Mucosa of rectum (tissue), 2 donors: ENCODE measurements around the gene MOB2.

ENCODE experiments used
- H3K27ac ChIP-seq, 2 donors: one replicate each; pipeline ENCODE4 v1.7.0; 2013; ENCODE audit warnings: inconsistent platforms in 2 of 2, low read depth in 2 of 2, low read length in 2 of 2
- H3K27me3 ChIP-seq, 2 donors: one replicate each; pipeline ENCODE4 v1.7.0; 2013; ENCODE audit warnings: low read length in 2 of 2; ENCODE audit not compliant: control insufficient read depth in 2 of 2, insufficient read depth in 2 of 2
- H3K36me3 ChIP-seq, 2 donors: one replicate each; pipeline ENCODE4 v1.7.0; 2013; ENCODE audit warnings: low read length in 2 of 2; ENCODE audit not compliant: control insufficient read depth in 2 of 2, insufficient read depth in 2 of 2
- H3K4me1 ChIP-seq, 2 donors: one replicate each; pipeline ENCODE4 v1.7.0; 2013; ENCODE audit warnings: low read length in 2 of 2, mild to moderate bottlenecking in 1 of 2; ENCODE audit not compliant: control insufficient read depth in 2 of 2, insufficient read depth in 2 of 2
- H3K4me3 ChIP-seq, 2 donors: one replicate each; pipeline ENCODE4 v1.7.0; 2013; ENCODE audit warnings: low read length in 2 of 2
- H3K9ac ChIP-seq, 2 donors: one replicate each; pipeline ENCODE4 v1.7.0; 2013; ENCODE audit warnings: low read length in 2 of 2, low read depth in 1 of 2, mild to moderate bottlenecking in 1 of 2
- H3K9me3 ChIP-seq, 2 donors: one replicate each; pipeline ENCODE4 v1.7.0; 2013; ENCODE audit warnings: low read length in 2 of 2; ENCODE audit not compliant: control insufficient read depth in 2 of 2
- donor health status: healthy.
- donor health status: Normal muscosa, but diverticular disease.

The MOB2 gene

GRCh38 chr11:1503708-1504104, 17.1 kb upstream of the MOB2 start:
- Histone ChIP-seq H3K9ac (no peak overlapping the region), H3K27me3 (no peaks in the 10 kb centered on the region), H3K27ac (no peak overlapping the region), H3K4me1 (peaks cover 2 to 6% of the 10 kb centered on the region in 2 donors), H3K4me3 (no peak overlapping the region), H3K9me3 (no peaks in the 10 kb centered on the region), H3K36me3 (peaks cover 0 to 12% of the 10 kb centered on the region in 2 donors)

DNA sequence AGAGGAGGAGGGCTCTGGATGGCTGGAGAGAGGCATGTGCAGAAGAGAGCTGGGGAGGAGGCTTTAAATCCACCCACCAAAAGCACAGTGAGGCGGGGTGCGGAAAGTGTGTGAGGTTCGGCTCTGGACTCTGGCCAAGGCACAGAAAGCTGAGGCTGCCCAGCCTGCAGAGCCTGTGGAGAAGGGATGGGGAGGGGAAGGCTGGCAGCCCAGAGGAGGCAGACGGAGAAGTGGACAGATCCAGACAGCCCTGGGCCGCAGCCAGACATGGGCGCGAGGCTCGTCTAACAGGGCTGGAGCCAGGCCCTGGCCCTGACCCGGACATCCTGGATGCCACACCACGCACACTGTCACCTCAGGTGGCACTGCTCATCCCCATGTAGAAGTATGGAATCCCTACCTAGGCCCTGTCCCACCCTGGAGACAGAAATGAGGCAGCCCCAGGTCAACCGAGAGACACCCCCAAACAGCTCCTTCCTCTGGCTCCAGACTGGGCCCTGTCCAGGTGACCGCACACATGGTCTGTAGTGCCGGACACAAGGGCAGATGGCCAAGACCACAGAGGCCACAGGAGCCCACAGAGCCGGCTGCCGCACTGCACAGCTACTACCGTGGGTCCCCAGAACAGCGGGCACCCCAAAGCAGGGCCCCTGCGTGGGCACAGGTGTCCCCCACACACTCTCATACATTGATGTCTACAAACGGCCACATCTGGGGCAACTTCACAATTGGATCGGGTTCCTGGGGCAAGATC, 16.6 kb upstream of the MOB2 start:
- no peaks in the 10 kb centered on the region for H3K9me3 ChIP-seq
- H3K27me3 ChIP-seq, result no peaks in the 10 kb centered on the region
- no peak overlapping the region for H3K9ac ChIP-seq
- no peak overlapping the region for H3K27ac ChIP-seq
- peaks cover 0 to 12% of the 10 kb centered on the region in 2 donors for H3K36me3 ChIP-seq
- peaks cover 2 to 6% of the 10 kb centered on the region in 2 donors for H3K4me1 ChIP-seq
- no peak overlapping the region for H3K4me3 ChIP-seq

DNA sequence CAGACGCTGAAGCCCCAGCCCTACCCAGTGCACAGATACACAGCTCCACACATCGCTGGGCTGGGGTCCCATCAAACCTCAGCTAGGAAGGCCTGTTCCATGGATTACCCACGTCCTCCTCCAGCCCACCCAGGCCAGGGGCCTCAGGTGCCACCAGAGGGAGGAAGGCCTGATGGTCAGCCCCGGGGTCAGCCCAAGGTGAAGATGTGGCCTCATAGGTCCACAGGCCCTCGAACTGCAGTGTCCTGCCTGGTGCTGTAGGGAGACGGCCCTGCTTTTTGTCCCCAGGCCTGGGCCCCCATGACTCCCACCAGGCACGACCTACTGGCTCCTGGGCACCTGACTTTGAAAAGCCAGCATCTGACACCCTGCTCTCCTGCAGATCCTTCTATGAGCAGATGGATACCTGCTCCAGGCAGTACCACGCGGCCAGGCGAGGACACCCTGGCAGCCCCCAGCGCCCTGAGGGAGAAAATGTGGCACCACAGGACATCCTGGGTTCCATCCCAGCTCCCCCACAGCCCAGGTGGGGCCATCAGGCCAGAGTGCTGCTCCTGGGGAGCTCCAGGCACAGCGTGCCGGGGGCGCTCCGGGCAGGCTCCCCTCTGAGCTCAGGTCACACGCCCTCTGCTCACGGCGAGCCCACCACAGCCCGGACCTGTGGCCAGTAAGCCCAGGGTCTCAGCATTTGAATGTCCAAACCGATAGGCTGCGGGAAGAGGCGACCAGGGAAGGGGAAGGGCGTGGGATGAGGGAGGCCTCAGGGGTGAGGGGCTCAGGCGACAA, 15.8 kb upstream of the MOB2 start:
- H3K9ac ChIP-seq, result no peak overlapping the region
- no peaks in the 10 kb centered on the region for H3K27me3 ChIP-seq
- no peaks in the 10 kb centered on the region for H3K9me3 ChIP-seq
- H3K4me1 ChIP-seq, result peaks cover 2 to 3% of the 10 kb centered on the region in 2 donors
- no peak overlapping the region for H3K4me3 ChIP-seq
- no peak overlapping the region for H3K27ac ChIP-seq
- H3K36me3 ChIP-seq, result peaks cover 0 to 12% of the 10 kb centered on the region in 2 donors

DNA sequence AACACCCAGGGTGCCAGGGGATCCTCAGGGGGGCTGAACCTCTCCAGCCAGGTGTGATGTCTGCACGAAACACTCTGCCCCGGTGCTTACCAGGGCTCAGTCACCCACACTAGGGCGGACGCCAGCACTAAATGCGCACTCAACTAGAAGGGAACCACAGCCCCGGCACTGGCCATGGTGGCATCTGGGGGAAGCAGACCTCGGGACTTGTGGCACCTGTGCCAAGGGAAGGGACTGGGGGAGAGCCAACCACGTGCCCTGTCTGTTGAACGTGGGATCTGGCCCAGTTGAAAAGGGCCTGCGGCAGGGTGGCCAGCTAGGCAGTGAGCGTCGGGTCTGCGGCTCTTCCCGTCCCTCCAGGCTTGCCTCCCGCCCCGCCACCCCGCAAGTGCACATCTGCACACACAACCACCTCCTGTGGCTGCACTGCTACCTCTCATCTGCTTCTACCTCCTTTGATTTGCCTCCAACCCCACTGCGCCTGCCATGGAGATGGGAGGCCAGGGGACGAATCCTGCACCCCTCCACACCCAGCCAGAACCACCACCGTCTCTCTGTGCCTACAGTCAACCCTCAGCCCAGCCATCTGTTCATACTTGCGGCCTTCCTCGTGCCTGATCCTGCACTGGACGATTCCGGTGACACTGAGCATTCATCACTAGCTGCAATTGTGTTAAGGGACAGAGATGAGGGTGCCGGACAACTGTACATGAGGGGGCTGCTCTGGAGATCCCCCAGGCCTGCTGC, 15.0 kb upstream of the MOB2 start:
- H3K27me3 ChIP-seq, result no peaks in the 10 kb centered on the region
- H3K36me3 ChIP-seq, result peaks cover 0 to 12% of the 10 kb centered on the region in 2 donors
- no peak overlapping the region for H3K27ac ChIP-seq
- peaks cover 0 to 3% of the 10 kb centered on the region in 2 donors for H3K4me1 ChIP-seq
- no peak overlapping the region for H3K4me3 ChIP-seq
- H3K9me3 ChIP-seq, result no peaks in the 10 kb centered on the region
- H3K9ac ChIP-seq, result no peak overlapping the region

GRCh38 chr11:1500466-1501420, 14.2 kb upstream of the MOB2 start:
- H3K4me1 ChIP-seq, result peaks cover 0 to 3% of the 10 kb centered on the region in 2 donors
- H3K27ac ChIP-seq, result no peak overlapping the region

DNA sequence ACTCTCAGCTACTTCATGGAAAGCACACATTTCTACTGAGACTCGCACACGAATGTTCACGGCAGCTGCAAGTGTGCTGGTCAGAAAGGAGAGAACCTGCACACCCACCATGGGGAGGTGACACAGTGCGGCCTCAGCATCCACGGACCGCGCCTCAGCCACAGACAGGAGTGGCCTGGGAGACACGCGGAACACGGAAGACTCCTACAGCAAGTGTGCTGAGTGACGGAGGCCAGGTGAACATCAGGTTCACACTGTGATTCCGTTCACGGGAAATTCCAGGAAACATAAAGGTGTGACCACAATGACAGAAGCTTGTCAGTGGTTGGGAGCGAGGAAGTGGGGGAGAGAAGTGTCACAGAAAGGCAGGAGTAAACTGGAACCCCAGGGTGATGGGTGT, 13.3 kb upstream of the MOB2 start:
- no peak overlapping the region for H3K9ac ChIP-seq
- no peak overlapping the region for H3K4me3 ChIP-seq
- no peaks in the 10 kb centered on the region for H3K9me3 ChIP-seq
- no peaks in the 10 kb centered on the region for H3K27me3 ChIP-seq
- H3K36me3 ChIP-seq, result peaks cover 0 to 12% of the 10 kb centered on the region in 2 donors
- H3K4me1 ChIP-seq, result peaks cover 0 to 3% of the 10 kb centered on the region in 2 donors
- no peak overlapping the region for H3K27ac ChIP-seq

More at GRCh38 chr11:1500466-1501420, 14.2 kb upstream of the MOB2 start:
- H3K9me3 ChIP-seq, result no peaks in the 10 kb centered on the region
- H3K4me3 ChIP-seq, result no peak overlapping the region
- H3K36me3 ChIP-seq, result peaks cover 0 to 12% of the 10 kb centered on the region in 2 donors
- H3K9ac ChIP-seq, result no peak overlapping the region
- no peaks in the 10 kb centered on the region for H3K27me3 ChIP-seq

DNA sequence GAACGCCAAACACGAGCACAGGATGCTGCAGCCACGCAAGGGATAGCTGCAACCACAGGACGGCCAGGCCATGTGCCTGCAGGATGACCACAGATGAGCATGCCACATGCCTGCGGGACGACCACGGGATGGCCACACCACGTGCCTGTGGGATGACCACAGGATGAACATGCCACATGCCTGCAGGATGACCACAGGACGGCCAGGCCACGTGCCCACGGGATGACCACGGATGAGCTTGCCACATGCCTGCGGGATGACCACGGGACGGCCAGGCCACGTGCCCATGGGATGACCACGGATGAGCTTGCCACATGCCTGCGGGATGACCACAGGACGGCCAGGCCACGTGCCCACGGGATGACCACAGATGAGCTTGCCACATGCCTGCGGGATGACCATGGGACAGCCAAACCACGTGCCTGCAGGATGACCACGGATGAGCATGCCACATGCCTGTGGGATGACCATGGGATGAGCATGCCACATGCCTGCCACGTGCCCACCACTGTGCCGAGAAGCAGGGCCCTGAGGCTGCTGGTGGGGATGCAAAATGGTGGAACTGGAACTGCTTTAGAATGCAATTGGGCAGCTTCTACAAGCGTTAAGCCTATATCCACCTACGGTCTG, 12.8 kb upstream of the MOB2 start:
- H3K36me3 ChIP-seq, result peaks cover 0 to 12% of the 10 kb centered on the region in 2 donors
- H3K4me1 ChIP-seq, result peaks cover 0 to 3% of the 10 kb centered on the region in 2 donors
- H3K27me3 ChIP-seq, result no peaks in the 10 kb centered on the region
- H3K4me3 ChIP-seq, result no peak overlapping the region
- no peaks in the 10 kb centered on the region for H3K9me3 ChIP-seq
- H3K9ac ChIP-seq, result no peak overlapping the region
- no peak overlapping the region for H3K27ac ChIP-seq

- peaks cover 0 to 3% of the 10 kb centered on the region in 2 donors for H3K4me1 ChIP-seq
- no peak overlapping the region for H3K27ac ChIP-seq
- H3K4me3 ChIP-seq, result no peak overlapping the region
- no peaks in the 10 kb centered on the region for H3K27me3 ChIP-seq
- H3K36me3 ChIP-seq, result peaks cover 0 to 12% of the 10 kb centered on the region in 2 donors
- no peaks in the 10 kb centered on the region for H3K9me3 ChIP-seq
- no peak overlapping the region for H3K9ac ChIP-seq
These were observed 11.7 kb upstream of the MOB2 start for GRCh38 chr11:1498262-1498661.

DNA sequence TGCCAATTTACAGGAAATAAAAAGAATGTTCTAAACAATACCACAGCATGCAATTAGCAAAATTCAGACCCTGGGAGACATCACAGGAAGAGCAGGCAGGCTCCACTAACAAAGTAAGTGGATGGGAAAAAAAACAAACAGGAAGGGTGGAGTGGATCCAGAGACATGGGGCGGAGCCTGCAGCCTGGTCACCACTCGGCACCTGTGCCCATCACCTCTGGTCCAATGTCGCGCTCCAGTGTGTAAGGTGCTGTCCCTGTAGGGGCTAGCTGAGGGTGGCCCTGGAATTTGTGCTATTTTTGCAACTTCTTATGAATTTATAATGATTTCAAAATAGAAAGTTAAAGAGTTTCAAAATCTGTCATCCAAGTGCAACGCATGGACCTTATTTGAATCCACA, 11.0 kb upstream of the MOB2 start:
- H3K9me3 ChIP-seq, result no peaks in the 10 kb centered on the region
- H3K4me1 ChIP-seq, result peaks cover 0 to under 1% of the 10 kb centered on the region in 2 donors
- no peak overlapping the region for H3K27ac ChIP-seq
- peaks cover 0 to 12% of the 10 kb centered on the region in 2 donors for H3K36me3 ChIP-seq
- no peaks in the 10 kb centered on the region for H3K27me3 ChIP-seq
- no peak overlapping the region for H3K9ac ChIP-seq
- no peak overlapping the region for H3K4me3 ChIP-seq
